ENCODE results near the gene PPP6R3. TPM values are rescaled to one million over a fixed set of nuclear protein-coding genes. Genes with fewer than 3 reads are reported as not detected.

Gene PPP6R3
- polyA plus RNA-seq, 1 donor (not counting 4 experiments of a cell fraction or from before 2014, with no cell fraction given) = 50.2 TPM

- Histone ChIP-seq H2AFZ (ENCODE audit: control insufficient read depth, low read length) (no peak overlapping the region), H3K27ac (ENCODE audit: control insufficient read depth, insufficient read depth, low read length) (no peak overlapping the region), H3K4me2 (ENCODE audit: control insufficient read depth, extremely low read depth, insufficient read depth, low read depth, low read length) (no peak overlapping the region), H3K36me3 (ENCODE audit: control insufficient read depth in 2 of 2, extremely low read depth in 1 of 2, insufficient read depth in 2 of 2, low read length in 2 of 2) (peaks cover 14 to 44% of the 10 kb centered on the region in 2 experiments), H3K9ac (ENCODE audit: control insufficient read depth, extremely low read depth, insufficient read depth, low read length) (no peak overlapping the region), H4K20me1 (ENCODE audit: control insufficient read depth, extremely low read depth, insufficient read depth, low read length) (peaks cover 6% of the 10 kb centered on the region), H3K9me3 (ENCODE audit: control insufficient read depth, low read depth, low read length) (no peaks in the 10 kb centered on the region), H3K9me1 (ENCODE audit: control insufficient read depth, extremely low read depth, insufficient read depth, low read length) (no peaks in the 10 kb centered on the region), H3K4me1 (ENCODE audit: control insufficient read depth, extremely low read depth, insufficient read depth, low read length) (peaks cover 6% of the 10 kb centered on the region), H3K4me3 (ENCODE audit: control insufficient read depth in 2 of 3, extremely low read depth in 1 of 3, insufficient read depth in 2 of 3, low read depth in 1 of 3, low read length in 3 of 3) (no peak overlapping the region), H3K79me2 (ENCODE audit: control insufficient read depth, insufficient read depth, low read length) (peaks cover 47% of the 10 kb centered on the region), H3K27me3 (ENCODE audit: control insufficient read depth, extremely low read depth, insufficient read depth, low read length) (no peaks in the 10 kb centered on the region)
- no peak for FAIRE-seq
- no peak for DNase-seq (ENCODE audit: low read depth, low spot score)
- dilution Hi-C loops (cut with MboI; ENCODE audit: extremely low pct_ligation_motif_present, low sequenced_read_pairs) = no loop called here
- TF ChIP-seq EZH2 (IDR thresholded peaks at IDR 0.05; ENCODE audit: low read length) = no peak
- TF ChIP-seq, protein P1, sequence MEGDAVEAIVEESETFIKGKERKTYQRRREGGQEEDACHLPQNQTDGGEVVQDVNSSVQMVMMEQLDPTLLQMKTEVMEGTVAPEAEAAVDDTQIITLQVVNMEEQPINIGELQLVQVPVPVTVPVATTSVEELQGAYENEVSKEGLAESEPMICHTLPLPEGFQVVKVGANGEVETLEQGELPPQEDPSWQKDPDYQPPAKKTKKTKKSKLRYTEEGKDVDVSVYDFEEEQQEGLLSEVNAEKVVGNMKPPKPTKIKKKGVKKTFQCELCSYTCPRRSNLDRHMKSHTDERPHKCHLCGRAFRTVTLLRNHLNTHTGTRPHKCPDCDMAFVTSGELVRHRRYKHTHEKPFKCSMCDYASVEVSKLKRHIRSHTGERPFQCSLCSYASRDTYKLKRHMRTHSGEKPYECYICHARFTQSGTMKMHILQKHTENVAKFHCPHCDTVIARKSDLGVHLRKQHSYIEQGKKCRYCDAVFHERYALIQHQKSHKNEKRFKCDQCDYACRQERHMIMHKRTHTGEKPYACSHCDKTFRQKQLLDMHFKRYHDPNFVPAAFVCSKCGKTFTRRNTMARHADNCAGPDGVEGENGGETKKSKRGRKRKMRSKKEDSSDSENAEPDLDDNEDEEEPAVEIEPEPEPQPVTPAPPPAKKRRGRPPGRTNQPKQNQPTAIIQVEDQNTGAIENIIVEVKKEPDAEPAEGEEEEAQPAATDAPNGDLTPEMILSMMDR (optimal IDR thresholded peaks at IDR 0.05 in 1 of 3, IDR thresholded peaks at IDR 0.05 in 1 of 3, conservative IDR thresholded peaks at IDR 0.05 in 1 of 3; ENCODE audit: extremely low read depth in 1 of 3, insufficient read depth in 2 of 3, low read length in 3 of 3) = no peak
Observed at GRCh38 chr11:68523033-68523432, 62.5 kb downstream of the PPP6R3 start.

DNA sequence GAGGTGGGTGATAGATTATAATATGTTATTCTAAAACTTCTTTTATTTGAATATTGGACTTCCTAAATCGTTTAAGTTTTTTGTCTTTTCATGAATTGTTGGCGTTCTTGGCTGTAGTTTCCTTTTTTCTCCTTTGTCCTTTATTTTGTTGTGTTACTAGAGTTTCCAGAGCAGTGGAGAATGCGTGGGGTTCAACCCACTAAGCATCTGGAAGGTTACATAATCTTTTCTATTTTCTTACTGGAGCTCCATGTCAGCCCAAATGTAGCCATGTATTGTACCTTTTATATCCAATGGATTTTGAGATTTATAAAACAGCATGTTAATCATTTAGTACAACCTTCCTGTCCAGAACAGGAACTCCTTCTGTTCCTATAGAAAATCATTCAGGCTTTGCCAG, 63.2 kb downstream of the PPP6R3 start:
- Histone ChIP-seq H3K9me3 (ENCODE audit: control insufficient read depth, low read depth, low read length) (no peaks in the 10 kb centered on the region), H3K9ac (ENCODE audit: control insufficient read depth, extremely low read depth, insufficient read depth, low read length) (no peak overlapping the region), H3K4me2 (ENCODE audit: control insufficient read depth, extremely low read depth, insufficient read depth, low read depth, low read length) (no peak overlapping the region), H3K4me3 (ENCODE audit: control insufficient read depth in 2 of 3, extremely low read depth in 1 of 3, insufficient read depth in 2 of 3, low read depth in 1 of 3, low read length in 3 of 3) (no peak overlapping the region), H3K36me3 (ENCODE audit: control insufficient read depth in 2 of 2, extremely low read depth in 1 of 2, insufficient read depth in 2 of 2, low read length in 2 of 2) (peaks cover 19 to 44% of the 10 kb centered on the region in 2 experiments), H2AFZ (ENCODE audit: control insufficient read depth, low read length) (no peak overlapping the region), H4K20me1 (ENCODE audit: control insufficient read depth, extremely low read depth, insufficient read depth, low read length) (peaks cover 9% of the 10 kb centered on the region), H3K27me3 (ENCODE audit: control insufficient read depth, extremely low read depth, insufficient read depth, low read length) (no peaks in the 10 kb centered on the region), H3K79me2 (ENCODE audit: control insufficient read depth, insufficient read depth, low read length) (peaks cover 50% of the 10 kb centered on the region), H3K27ac (ENCODE audit: control insufficient read depth, insufficient read depth, low read length) (no peak overlapping the region), H3K9me1 (ENCODE audit: control insufficient read depth, extremely low read depth, insufficient read depth, low read length) (peaks cover 3% of the 10 kb centered on the region), H3K4me1 (ENCODE audit: control insufficient read depth, extremely low read depth, insufficient read depth, low read length) (peaks cover 6% of the 10 kb centered on the region)
- dilution Hi-C loops (cut with MboI; ENCODE audit: extremely low pct_ligation_motif_present, low sequenced_read_pairs) = no loop called here
- DNase-seq (ENCODE audit: low read depth, low spot score) (no peak), FAIRE-seq (no peak)
- no peak for TF ChIP-seq EZH2 (IDR thresholded peaks at IDR 0.05; ENCODE audit: low read length)
- TF ChIP-seq, protein P1 (optimal IDR thresholded peaks at IDR 0.05 in 1 of 3, IDR thresholded peaks at IDR 0.05 in 1 of 3, conservative IDR thresholded peaks at IDR 0.05 in 1 of 3; ENCODE audit: extremely low read depth in 1 of 3, insufficient read depth in 2 of 3, low read length in 3 of 3) = no peak
